Activated CD4-positive, CD25-positive, alpha-beta regulatory T cell treated with anti-CD3 and anti-CD28 coated beads, Interleukin-2, amount 50 U/mL, for 24 hours (primary cell): ENCODE measurements around the gene ENTPD8.

Experiments
- ATAC-seq, 2 donors: fragments of 150-1000 bp; cut with Tn5 transposase; one replicate each; pipeline ENCODE4 v1.10.0; 2021; ENCODE audit warnings: mild to moderate bottlenecking in 1 of 2, moderate library complexity in 1 of 2

The ENTPD8 gene, protein sequence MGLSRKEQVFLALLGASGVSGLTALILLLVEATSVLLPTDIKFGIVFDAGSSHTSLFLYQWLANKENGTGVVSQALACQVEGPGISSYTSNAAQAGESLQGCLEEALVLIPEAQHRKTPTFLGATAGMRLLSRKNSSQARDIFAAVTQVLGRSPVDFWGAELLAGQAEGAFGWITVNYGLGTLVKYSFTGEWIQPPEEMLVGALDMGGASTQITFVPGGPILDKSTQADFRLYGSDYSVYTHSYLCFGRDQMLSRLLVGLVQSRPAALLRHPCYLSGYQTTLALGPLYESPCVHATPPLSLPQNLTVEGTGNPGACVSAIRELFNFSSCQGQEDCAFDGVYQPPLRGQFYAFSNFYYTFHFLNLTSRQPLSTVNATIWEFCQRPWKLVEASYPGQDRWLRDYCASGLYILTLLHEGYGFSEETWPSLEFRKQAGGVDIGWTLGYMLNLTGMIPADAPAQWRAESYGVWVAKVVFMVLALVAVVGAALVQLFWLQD

DNA sequence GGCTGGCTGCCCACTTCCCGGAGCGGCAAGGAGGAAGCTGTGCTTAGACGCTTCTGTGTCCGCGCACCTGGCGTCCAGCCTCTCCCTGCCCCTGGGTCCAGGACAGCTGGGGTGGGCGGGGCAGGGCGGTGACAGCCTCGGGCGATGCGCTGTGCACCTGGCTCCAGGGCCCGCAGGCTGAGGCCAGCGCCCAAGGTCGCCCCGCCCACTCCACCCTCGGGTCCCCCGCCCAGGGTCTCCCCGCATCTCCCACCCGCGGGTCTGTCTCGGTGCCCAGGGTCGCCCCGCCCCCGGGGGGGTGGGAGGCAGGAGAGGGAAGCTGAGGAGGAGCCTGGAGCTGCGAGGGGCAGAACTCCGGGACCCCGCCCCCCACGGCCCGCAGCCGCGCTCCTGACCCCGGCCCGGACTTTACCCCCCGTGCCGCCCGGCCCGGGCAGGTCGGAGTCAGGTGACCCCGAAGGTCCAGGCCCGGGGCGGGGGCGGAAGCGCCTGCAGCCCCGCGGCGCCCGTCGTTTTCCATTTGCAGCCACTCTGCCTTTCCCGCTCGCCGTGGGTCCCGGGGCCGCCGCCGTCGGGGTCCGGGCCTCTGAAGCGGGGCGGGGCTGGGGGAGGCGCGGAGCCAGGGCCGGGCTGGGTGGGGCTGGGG, at the start of gene ENTPD8:
ENTPD8 (minus strand) TSS at position 69 of the 646 bp plus-strand sequence. CDS start 3,072 bp downstream, outside the sequence.
- ATAC-seq, result no peak

DNA sequence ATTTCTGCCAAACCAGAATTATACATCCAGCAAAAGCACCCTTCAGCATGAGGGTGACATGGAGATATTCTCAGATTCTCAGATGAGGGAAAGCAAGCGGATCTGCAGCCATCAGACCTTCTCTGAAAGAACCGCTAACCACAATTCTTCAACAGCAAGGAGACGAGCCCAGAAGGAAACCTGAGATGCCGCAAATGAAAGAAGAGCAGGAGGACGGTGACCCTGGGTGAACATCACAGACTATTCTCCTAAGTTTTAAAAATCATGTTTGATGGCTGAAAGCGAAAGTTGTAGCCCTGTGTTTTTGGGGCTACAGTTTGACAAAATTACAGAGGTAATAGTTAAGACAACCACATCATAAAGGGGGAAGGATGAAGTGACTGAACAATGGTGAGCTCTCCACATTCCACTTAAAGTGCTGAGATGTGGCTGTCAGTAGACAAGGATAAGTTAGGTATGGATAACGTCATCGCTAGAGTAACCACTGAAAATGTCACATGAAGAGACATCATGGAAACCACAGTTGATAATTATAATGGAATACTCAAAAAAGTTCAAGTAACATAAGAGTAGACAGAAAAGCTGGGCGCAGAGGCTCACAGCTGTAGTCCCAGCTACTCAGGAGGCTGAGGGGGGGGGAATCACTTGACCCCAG, 49.5 kb upstream of the ENTPD8 start:
- no peak for ATAC-seq

DNA sequence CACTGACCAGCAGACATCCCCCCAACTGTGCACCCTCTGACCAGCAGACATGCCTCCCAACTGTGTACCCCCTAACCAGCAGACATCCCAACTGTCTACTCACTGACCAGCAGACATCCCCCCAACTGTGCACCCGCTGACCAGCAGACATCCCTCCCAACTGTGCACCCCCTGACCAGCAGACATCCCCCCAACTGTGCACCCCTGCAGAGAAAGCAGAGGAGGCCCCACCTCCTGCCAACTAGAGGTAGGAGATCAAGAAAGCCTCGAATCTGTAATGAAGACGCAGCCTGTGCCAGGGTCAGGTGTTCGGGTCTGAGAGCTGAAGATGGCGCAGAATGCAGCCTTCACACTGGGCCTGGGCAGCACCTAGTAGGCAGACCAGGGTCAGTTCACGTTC, 47.7 kb upstream of the ENTPD8 start:
- no peak for ATAC-seq

GRCh38 chr9:137488327-137488653, 47.1 kb upstream of the ENTPD8 start:
- no peak for ATAC-seq

DNA sequence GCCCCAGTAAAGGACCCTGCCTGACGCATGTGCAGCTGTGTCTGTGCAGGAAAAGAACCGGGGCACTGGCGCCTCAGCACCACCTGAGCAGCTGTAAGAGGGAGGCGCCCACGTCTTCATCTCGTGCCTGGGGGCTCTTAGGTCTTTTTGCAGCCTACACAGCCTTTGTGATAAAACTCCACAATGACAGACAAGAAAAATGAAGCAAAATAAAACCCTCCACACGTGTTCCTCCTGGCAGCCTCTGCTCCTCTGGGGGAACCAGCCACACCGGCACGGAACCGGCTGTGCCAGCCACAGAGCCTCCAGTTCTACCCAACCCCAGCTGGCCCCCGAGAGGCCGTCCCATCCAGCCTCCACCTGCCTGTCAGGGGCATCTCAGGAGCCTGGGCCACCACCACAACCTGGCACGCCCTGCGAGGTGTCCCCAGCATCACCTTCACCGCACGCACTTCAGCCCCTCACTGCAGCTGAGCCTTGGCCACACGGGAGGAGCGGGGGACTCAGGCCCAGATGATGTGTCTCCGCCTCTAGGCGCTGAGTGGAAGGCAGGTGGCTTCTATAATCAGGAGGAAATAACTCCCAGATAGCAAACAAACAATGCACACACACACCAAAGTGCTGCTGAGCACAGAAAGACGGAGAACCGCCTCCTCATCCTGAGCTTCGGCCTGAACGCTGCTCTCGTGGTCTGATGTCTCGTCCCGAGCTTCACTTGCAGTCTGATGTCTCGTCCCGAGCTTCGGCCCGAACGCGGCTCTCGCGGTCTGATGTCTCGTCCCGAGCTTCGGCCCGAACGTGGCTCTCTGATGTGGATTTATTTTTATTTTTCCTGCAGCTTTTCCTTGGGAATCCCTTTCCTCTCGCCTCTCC, 46.5 kb upstream of the ENTPD8 start:
- ATAC-seq, result no peak

- no peak for ATAC-seq
These were observed 45.6 kb upstream of the ENTPD8 start for GRCh38 chr9:137486545-137487453.

DNA sequence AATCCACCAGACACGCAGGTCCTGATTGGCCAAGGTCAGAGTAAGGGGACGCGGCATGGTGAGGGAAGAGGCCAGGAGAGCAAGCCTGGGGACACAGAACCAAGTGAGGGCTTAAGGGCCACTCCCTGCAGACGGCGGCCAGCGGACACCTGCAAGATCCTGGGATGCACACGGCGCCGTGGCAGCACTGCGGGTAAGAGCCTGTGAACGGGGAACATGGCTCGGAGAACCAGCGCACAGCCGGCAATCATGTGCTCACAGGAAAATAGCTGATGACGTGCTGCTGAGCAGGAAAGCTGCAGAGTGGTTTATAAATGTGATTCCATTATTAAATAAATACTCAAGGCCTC, 45.0 kb upstream of the ENTPD8 start:
- ATAC-seq, result no peak

- no peak for ATAC-seq
These were observed 44.4 kb upstream of the ENTPD8 start for GRCh38 chr9:137485343-137486140.

- no peak for ATAC-seq
These were observed 43.6 kb upstream of the ENTPD8 start for GRCh38 chr9:137484551-137485315.

DNA sequence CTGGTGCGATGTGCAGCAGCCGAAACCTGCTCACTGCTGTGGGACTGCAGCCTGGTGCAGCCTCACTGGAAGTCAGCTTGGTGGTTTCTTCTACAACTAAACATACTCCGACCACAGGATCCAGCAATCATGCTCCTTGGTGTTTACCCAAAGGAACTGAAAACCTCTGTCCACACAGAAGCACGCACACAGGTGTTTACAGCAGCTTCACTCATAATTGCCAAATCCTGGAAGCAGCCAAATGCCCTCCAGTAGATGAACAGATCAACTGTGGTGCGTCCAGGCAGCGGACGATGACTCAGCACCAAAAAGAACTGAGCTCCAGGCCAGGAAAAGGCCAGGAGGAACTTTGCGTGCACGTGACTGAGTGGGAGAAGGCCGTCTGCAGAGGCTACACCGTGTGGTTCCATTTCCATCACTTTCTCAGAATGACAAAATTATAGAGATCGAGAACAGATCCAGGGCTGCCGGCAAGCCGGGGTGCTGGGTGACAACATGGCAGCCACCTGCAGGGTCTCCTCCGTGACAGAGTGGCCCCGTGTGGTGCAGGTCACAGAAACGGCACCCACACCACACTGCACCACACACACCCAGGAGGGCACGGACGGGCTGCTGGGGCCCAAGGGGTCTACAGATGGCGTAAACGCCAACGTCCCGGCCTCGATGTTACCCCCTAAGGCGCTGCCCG, 41.1 kb upstream of the ENTPD8 start:
- ATAC-seq, result peak in 1 of 2 donors; percentile 10

DNA sequence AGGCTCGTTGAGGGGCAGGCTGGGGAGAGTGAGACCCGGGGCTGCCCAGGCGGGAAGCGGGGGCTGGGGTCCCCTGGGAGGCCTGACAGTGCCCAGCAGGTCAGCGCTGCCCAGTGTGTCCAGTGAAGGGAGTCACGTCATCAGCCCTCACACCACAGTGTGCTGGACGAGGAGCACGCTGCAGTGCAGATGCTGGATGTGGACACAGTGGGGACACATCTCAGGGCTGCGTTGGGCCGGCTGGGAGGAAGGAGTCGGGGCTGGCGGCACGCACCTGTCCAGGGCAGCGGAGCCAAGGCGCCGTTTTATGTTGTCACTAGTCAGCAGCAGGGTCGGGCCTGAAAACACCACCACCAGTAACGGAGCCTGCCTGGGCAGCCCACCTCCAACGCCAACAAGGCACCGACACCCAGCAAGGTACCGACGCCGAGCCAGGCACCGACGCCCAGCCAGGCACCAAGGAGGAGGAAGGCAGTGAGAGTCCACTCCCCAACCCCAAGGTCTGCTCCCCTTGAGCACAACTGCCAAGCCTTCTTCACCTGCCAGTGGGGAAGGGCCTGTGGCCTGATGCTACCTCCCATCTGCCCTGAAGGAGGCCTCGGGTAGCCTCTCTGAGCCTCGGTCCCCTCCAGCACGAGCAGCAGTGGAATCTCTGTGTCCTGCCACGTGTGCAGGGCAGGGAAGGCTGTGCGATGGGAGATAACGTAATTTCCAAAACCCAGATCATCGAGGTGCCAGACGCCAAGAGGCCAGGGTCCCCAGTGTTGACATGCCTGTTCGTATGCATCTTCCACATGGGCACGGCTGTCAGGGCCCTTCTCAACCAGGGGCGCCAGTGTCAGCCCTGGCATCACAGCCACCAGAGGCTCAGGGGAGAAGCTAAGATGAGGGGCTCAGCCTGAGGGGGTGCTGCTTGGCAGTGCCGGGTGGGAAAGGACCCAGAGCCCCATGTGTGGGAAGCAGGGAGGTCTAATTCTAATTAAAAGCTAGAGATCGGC, 39.8 kb upstream of the ENTPD8 start:
- no peak for ATAC-seq

GRCh38 chr9:137479892-137480685, 38.9 kb upstream of the ENTPD8 start:
- no peak for ATAC-seq

- no peak for ATAC-seq
These were observed 38.1 kb upstream of the ENTPD8 start for GRCh38 chr9:137478962-137479861.

DNA sequence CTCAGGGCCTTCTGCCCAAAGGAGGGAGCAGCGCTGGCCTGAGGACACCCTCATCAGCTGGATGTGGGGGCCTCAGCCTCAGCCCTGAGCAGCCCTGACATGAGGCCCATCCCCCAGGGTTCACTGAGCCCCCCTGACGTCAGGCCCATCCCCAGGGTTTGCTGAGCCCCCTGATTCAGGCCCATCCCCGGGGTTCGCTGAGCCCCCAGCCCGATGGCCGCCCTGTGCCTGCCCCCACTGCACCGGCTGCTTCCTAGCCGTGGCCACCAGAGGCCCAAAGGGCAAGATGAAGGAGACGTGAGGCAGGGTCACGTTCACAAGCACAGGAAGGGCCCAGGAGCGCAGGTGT, 37.4 kb upstream of the ENTPD8 start:
- ATAC-seq, result no peak

DNA sequence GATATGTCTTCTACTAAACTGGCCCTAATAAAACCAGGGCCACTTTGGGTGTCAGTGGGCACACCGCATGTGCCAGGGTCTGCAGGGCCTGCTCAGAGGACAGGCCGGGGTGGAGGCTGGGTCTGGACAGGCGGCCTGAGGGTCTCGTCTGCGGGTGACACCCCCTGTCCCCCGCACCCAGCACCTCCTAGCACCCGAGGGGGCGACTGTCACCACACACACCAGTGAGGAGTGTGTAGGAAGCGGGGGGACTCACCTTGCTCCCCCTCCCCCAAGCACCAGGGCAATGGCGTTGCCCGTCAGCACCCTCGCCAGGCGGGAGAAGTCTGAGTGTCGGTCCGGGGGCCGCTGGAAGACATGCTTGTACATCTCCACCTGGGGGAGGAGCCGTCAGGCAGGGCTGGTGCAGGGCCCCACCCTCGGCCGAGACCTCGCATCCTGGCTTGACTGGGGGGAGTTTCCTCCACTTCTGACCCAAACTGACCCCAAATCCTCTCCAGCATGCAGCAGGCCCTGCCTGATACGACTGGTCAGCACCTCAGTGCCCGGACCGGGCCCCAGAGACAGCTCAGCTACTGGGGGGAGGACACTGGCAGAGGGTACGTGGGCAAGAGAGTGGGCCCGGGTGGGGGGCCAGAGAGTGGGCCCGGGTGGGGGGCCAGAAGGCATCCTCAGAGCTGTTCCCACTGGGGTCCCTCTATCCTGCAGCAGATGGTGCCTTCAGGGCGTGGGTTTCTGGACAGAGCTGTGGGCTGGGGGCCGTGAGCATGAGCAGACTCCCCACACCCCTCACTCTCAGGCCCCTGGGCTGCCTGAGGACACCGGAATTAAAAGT, 36.8 kb upstream of the ENTPD8 start:
- ATAC-seq, result no peak
